ENCODE measurements around the gene CEACAM4.

Gene CEACAM4

GRCh38 chr19:41616792-41617621 lies 9.9 kb downstream of the CEACAM4 start:
- WGBS (ENCODE audit: extremely low coverage, insufficient coverage, low lambda C conversion rate) = no CpG with 5 or more reads among the region's 9 CpGs

DNA sequence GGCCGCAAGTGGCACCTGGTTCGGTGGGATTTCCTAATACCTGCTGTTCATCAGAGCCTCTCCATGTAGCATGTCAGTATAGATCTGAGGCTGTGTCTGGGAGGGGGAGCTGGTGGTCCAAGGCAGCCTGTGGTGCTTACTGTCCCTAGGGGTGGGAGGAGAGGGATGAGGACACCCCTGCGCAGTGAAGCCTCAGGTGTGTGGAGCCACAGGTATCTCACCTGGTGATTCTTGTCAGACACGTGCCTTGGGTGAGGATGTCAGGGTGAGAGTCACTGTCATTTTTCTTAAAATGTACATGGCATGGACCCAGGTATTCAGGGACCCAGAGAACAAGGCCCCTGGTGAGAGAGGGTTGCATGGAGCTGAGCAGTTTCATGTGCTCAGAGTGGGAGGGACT lies 11.7 kb downstream of the CEACAM4 start:
- H2BK120ac ChIP-seq (ENCODE audit: low read depth, low read length) = no peak overlapping the region
- H3K27me3 ChIP-seq (ENCODE audit: insufficient read depth, low read length, poor library complexity) = no peaks in the 10 kb centered on the region
- H2BK15ac ChIP-seq (replicated peaks; ENCODE audit: low read depth) = no peak overlapping the region
- no peaks in the 10 kb centered on the region for H3K79me1 ChIP-seq (ENCODE audit: low read length)
- no peak overlapping the region for H2BK5ac ChIP-seq (ENCODE audit: low read length)
- no peak overlapping the region for H3K27ac ChIP-seq (ENCODE audit: low read depth, low read length)
- H3K4ac ChIP-seq (ENCODE audit: low read depth, low read length) = no peak overlapping the region
- H4K5ac ChIP-seq (ENCODE audit: low read length) = no peak overlapping the region
- H3K36me3 ChIP-seq (ENCODE audit: control insufficient read depth, insufficient read depth, low read length) = no peaks in the 10 kb centered on the region
- H3K23ac ChIP-seq (ENCODE audit: low read length) = no peak overlapping the region
- H3K9ac ChIP-seq (ENCODE audit: low read length) = no peak overlapping the region
- no peaks in the 10 kb centered on the region for H3K79me2 ChIP-seq (ENCODE audit: control insufficient read depth, insufficient read depth, low read length)
- H2AK5ac ChIP-seq (ENCODE audit: low read length) = no peak overlapping the region
- no peak overlapping the region for H3K18ac ChIP-seq (ENCODE audit: low read length)
- no peak overlapping the region for H3K4me2 ChIP-seq (ENCODE audit: low read length)
- no peak for DNase-seq
- no peak overlapping the region for H3K56ac ChIP-seq (ENCODE audit: low read length)
- no peaks in the 10 kb centered on the region for H3K4me1 ChIP-seq (ENCODE audit: control insufficient read depth, low read depth, low read length)
- WGBS (ENCODE audit: extremely low coverage, insufficient coverage, low lambda C conversion rate) = no CpG with 5 or more reads among the region's 4 CpGs
- H3K4me3 ChIP-seq (ENCODE audit: low read length) = no peak overlapping the region
- no peak overlapping the region for H4K8ac ChIP-seq (ENCODE audit: low read depth, low read length)

More at GRCh38 chr19:41616792-41617621, 9.9 kb downstream of the CEACAM4 start:
- Histone ChIP-seq H3K23ac (ENCODE audit: low read length) (no peak overlapping the region), H3K4ac (ENCODE audit: low read depth, low read length) (no peak overlapping the region), H3K79me2 (ENCODE audit: control insufficient read depth, insufficient read depth, low read length) (no peaks in the 10 kb centered on the region), H3K79me1 (ENCODE audit: low read length) (no peaks in the 10 kb centered on the region), H3K18ac (ENCODE audit: low read length) (no peak overlapping the region), H4K5ac (ENCODE audit: low read length) (no peak overlapping the region), H3K4me1 (ENCODE audit: control insufficient read depth, low read depth, low read length) (no peaks in the 10 kb centered on the region), H2BK15ac (replicated peaks; ENCODE audit: low read depth) (no peak overlapping the region), H3K9ac (ENCODE audit: low read length) (no peak overlapping the region), H2BK120ac (ENCODE audit: low read depth, low read length) (no peak overlapping the region), H4K8ac (ENCODE audit: low read depth, low read length) (no peak overlapping the region), H3K36me3 (ENCODE audit: control insufficient read depth, insufficient read depth, low read length) (no peaks in the 10 kb centered on the region), H3K27me3 (ENCODE audit: insufficient read depth, low read length, poor library complexity) (no peaks in the 10 kb centered on the region), H3K56ac (ENCODE audit: low read length) (no peak overlapping the region), H3K27ac (ENCODE audit: low read depth, low read length) (no peak overlapping the region), H2AK5ac (ENCODE audit: low read length) (no peak overlapping the region), H3K4me2 (ENCODE audit: low read length) (no peak overlapping the region), H2BK5ac (ENCODE audit: low read length) (no peak overlapping the region), H3K4me3 (ENCODE audit: low read length) (no peak overlapping the region)
- DNase-seq = peak; percentile 23

GRCh38 chr19:41612483-41612882 lies 14.4 kb downstream of the CEACAM4 start:
- Histone ChIP-seq H2BK5ac (ENCODE audit: low read length) (no peak overlapping the region), H3K27me3 (ENCODE audit: insufficient read depth, low read length, poor library complexity) (no peaks in the 10 kb centered on the region), H2AK5ac (ENCODE audit: low read length) (no peak overlapping the region), H3K4me2 (ENCODE audit: low read length) (no peak overlapping the region), H4K5ac (ENCODE audit: low read length) (no peak overlapping the region), H3K4me3 (ENCODE audit: low read length) (no peak overlapping the region), H3K36me3 (ENCODE audit: control insufficient read depth, insufficient read depth, low read length) (no peaks in the 10 kb centered on the region), H3K4ac (ENCODE audit: low read depth, low read length) (no peak overlapping the region), H3K79me2 (ENCODE audit: control insufficient read depth, insufficient read depth, low read length) (no peaks in the 10 kb centered on the region), H3K23ac (ENCODE audit: low read length) (no peak overlapping the region), H3K4me1 (ENCODE audit: control insufficient read depth, low read depth, low read length) (no peaks in the 10 kb centered on the region), H2BK120ac (ENCODE audit: low read depth, low read length) (no peak overlapping the region), H4K8ac (ENCODE audit: low read depth, low read length) (no peak overlapping the region), H3K79me1 (ENCODE audit: low read length) (no peaks in the 10 kb centered on the region), H3K56ac (ENCODE audit: low read length) (no peak overlapping the region), H3K18ac (ENCODE audit: low read length) (no peak overlapping the region), H3K27ac (ENCODE audit: low read depth, low read length) (no peak overlapping the region), H2BK15ac (replicated peaks; ENCODE audit: low read depth) (no peak overlapping the region), H3K9ac (ENCODE audit: low read length) (no peak overlapping the region)
- no CpG with 5 or more reads among the region's 4 CpGs for WGBS (ENCODE audit: extremely low coverage, insufficient coverage, low lambda C conversion rate)
- no peak for DNase-seq

- Histone ChIP-seq H3K79me2 (ENCODE audit: control insufficient read depth, insufficient read depth, low read length) (no peaks in the 10 kb centered on the region), H3K27me3 (ENCODE audit: insufficient read depth, low read length, poor library complexity) (no peaks in the 10 kb centered on the region), H4K8ac (ENCODE audit: low read depth, low read length) (no peak overlapping the region), H3K23ac (ENCODE audit: low read length) (no peak overlapping the region), H3K4me1 (ENCODE audit: control insufficient read depth, low read depth, low read length) (no peaks in the 10 kb centered on the region), H3K27ac (ENCODE audit: low read depth, low read length) (no peak overlapping the region), H2BK120ac (ENCODE audit: low read depth, low read length) (no peak overlapping the region), H3K4me2 (ENCODE audit: low read length) (no peak overlapping the region), H3K56ac (ENCODE audit: low read length) (no peak overlapping the region), H3K18ac (ENCODE audit: low read length) (no peak overlapping the region), H2AK5ac (ENCODE audit: low read length) (no peak overlapping the region), H3K79me1 (ENCODE audit: low read length) (no peaks in the 10 kb centered on the region), H2BK15ac (replicated peaks; ENCODE audit: low read depth) (no peak overlapping the region), H3K4me3 (ENCODE audit: low read length) (no peak overlapping the region), H4K5ac (ENCODE audit: low read length) (no peak overlapping the region), H3K36me3 (ENCODE audit: control insufficient read depth, insufficient read depth, low read length) (no peaks in the 10 kb centered on the region), H2BK5ac (ENCODE audit: low read length) (no peak overlapping the region), H3K4ac (ENCODE audit: low read depth, low read length) (no peak overlapping the region), H3K9ac (ENCODE audit: low read length) (no peak overlapping the region)
- no peak for DNase-seq
Measured at GRCh38 chr19:41610789-41611188, 16.1 kb downstream of the CEACAM4 start.

DNA sequence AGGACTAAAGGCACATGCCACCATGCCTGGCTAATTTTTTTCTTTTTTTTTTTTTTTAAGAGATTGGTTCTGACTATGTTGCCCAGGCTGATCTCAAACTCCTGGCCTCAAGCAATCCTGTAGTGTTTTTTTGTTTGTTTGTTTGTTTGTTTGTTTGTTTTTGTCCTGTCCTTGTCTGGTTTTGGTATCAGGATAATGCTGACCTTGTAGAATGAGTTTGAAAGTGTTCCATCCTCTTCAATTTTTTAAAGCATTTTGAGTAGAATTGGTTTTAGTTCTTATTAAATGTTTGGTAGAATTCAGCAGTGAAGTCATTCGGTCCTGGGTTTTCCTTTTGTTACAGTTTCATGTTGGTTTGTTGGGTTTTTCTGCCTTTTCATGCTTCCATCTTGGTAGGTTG lies 19.2 kb downstream of the CEACAM4 start:
- no peak for DNase-seq
- Histone ChIP-seq H3K4me1 (ENCODE audit: control insufficient read depth, low read depth, low read length) (no peaks in the 10 kb centered on the region), H4K8ac (ENCODE audit: low read depth, low read length) (no peak overlapping the region), H3K79me2 (ENCODE audit: control insufficient read depth, insufficient read depth, low read length) (no peaks in the 10 kb centered on the region), H3K23ac (ENCODE audit: low read length) (no peak overlapping the region), H3K27ac (ENCODE audit: low read depth, low read length) (no peak overlapping the region), H2BK120ac (ENCODE audit: low read depth, low read length) (no peak overlapping the region), H3K4ac (ENCODE audit: low read depth, low read length) (no peak overlapping the region), H3K4me2 (ENCODE audit: low read length) (no peak overlapping the region), H3K27me3 (ENCODE audit: insufficient read depth, low read length, poor library complexity) (no peaks in the 10 kb centered on the region), H3K56ac (ENCODE audit: low read length) (no peak overlapping the region), H3K79me1 (ENCODE audit: low read length) (no peaks in the 10 kb centered on the region), H3K4me3 (ENCODE audit: low read length) (no peak overlapping the region), H3K9ac (ENCODE audit: low read length) (no peak overlapping the region), H3K36me3 (ENCODE audit: control insufficient read depth, insufficient read depth, low read length) (no peaks in the 10 kb centered on the region), H3K18ac (ENCODE audit: low read length) (no peak overlapping the region), H2BK5ac (ENCODE audit: low read length) (no peak overlapping the region), H2AK5ac (ENCODE audit: low read length) (no peak overlapping the region), H2BK15ac (replicated peaks; ENCODE audit: low read depth) (no peak overlapping the region), H4K5ac (ENCODE audit: low read length) (no peak overlapping the region)
- no CpG with 5 or more reads among the region's 1 CpG for WGBS (ENCODE audit: extremely low coverage, insufficient coverage, low lambda C conversion rate)

All from mesendoderm (in vitro differentiated cells).